Activated naive CD8-positive, alpha-beta T cell (primary cell): ENCODE results near the gene WSCD2.

Experiments
- H3K27ac Mint-ChIP-seq: one replicate; pipeline ENCODE4 v1.8.0; 2021; ENCODE audit warnings: mixed read lengths
- H3K27me3 Mint-ChIP-seq: one replicate; pipeline ENCODE4 v1.8.0; 2021; ENCODE audit warnings: mixed read lengths
- H3K36me3 Mint-ChIP-seq: one replicate; pipeline ENCODE4 v1.8.0; 2021; ENCODE audit warnings: mixed read lengths
- H3K4me1 Mint-ChIP-seq: one replicate; pipeline ENCODE4 v1.8.0; 2021; ENCODE audit warnings: low read depth, mixed read lengths
- H3K4me3 Mint-ChIP-seq: one replicate; pipeline ENCODE4 v1.8.0; 2021; ENCODE audit warnings: mild to moderate bottlenecking, mixed read lengths
- H3K9me3 Mint-ChIP-seq: one replicate; pipeline ENCODE4 v1.8.0; 2021; ENCODE audit warnings: low read depth, mixed read lengths

Gene WSCD2

GRCh38 chr12:108117163-108117849, 11.8 kb upstream of the WSCD2 start:
- peaks cover 32% of the 10 kb centered on the region for H3K27me3 Mint-ChIP-seq
- no peaks in the 10 kb centered on the region for H3K4me1 Mint-ChIP-seq
- no peaks in the 10 kb centered on the region for H3K9me3 Mint-ChIP-seq
- H3K27ac Mint-ChIP-seq, result no peak overlapping the region
- H3K36me3 Mint-ChIP-seq, result no peaks in the 10 kb centered on the region
- H3K4me3 Mint-ChIP-seq, result no peak overlapping the region

GRCh38 chr12:108117902-108118301, 11.2 kb upstream of the WSCD2 start:
- H3K27me3 Mint-ChIP-seq, result peaks cover 34% of the 10 kb centered on the region
- no peak overlapping the region for H3K27ac Mint-ChIP-seq
- H3K9me3 Mint-ChIP-seq, result no peaks in the 10 kb centered on the region
- no peak overlapping the region for H3K4me3 Mint-ChIP-seq
- no peaks in the 10 kb centered on the region for H3K36me3 Mint-ChIP-seq
- H3K4me1 Mint-ChIP-seq, result no peaks in the 10 kb centered on the region

DNA sequence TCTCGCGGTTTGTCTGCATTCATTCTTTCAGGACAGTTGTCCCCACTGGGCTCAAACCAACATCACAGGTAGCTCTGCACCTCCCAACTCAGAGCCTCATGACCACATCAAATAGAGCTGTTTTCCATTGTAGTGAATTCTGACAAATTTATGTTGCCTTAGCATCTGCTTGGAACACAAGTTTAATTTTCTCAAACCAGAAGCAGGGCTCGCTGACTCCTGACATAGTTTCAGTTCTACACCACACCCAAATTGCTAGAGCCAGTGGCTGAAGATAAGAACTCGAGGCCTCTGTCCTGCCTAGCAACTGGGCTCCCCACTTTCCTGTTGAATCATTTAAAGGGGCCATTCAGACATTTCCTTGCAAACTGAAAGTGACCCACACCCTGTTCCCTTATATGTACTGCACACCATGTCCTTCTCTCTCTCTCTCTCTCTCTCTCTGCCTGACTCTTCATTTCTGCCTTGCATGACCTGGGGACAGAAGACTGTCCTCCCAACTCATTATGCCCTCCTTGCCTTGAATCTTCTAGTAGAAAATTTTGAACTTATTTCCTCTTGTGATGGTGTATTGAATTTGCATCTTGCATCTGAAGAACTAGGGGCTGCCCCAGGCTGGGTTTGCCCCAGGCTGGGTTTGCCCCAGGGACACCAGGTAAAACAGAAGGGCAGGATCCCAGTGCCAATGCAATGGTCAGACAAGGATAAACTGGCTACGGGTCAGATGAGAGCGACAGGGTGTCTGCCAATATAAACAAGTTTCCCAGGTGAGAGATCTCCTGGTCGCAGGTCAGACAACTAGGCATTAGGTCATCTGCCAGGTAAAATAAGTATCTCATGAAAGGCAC, 9.7 kb upstream of the WSCD2 start:
- H3K4me3 Mint-ChIP-seq, result no peak overlapping the region
- H3K4me1 Mint-ChIP-seq, result no peaks in the 10 kb centered on the region
- H3K27me3 Mint-ChIP-seq, result peaks cover 34% of the 10 kb centered on the region
- H3K36me3 Mint-ChIP-seq, result no peaks in the 10 kb centered on the region
- H3K27ac Mint-ChIP-seq, result no peak overlapping the region
- H3K9me3 Mint-ChIP-seq, result no peaks in the 10 kb centered on the region

GRCh38 chr12:108119974-108120862, 8.9 kb upstream of the WSCD2 start:
- Mint-ChIP-seq H3K9me3 (no peaks in the 10 kb centered on the region), H3K4me3 (no peak overlapping the region), H3K27ac (no peak overlapping the region), H3K36me3 (no peaks in the 10 kb centered on the region), H3K4me1 (no peaks in the 10 kb centered on the region), H3K27me3 (peaks cover 32% of the 10 kb centered on the region)

GRCh38 chr12:108120863-108121165, 8.3 kb upstream of the WSCD2 start:
- no peaks in the 10 kb centered on the region for H3K9me3 Mint-ChIP-seq
- peaks cover 30% of the 10 kb centered on the region for H3K27me3 Mint-ChIP-seq
- H3K27ac Mint-ChIP-seq, result no peak overlapping the region
- H3K4me3 Mint-ChIP-seq, result no peak overlapping the region
- H3K4me1 Mint-ChIP-seq, result no peaks in the 10 kb centered on the region
- H3K36me3 Mint-ChIP-seq, result no peaks in the 10 kb centered on the region

DNA sequence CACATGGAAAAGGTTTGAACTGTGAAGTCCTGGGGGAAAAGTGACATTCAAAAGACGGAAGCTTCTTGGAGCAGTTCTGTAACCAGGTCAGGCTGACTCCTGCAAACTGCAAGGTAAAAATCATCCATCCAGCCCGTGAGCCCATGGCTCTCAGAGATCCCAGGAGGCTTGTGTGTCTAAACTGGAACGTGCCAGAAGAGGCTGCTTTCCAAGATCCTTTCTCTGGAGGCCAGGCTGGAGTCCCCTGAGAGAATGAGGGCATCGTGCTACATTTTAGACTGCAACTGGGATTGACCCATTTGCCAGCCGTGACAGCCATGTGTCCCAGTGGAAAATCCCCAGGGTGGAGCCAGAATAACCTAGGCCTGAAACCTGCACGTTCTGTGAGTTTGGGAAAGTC, 7.8 kb upstream of the WSCD2 start:
- peaks cover 26% of the 10 kb centered on the region for H3K27me3 Mint-ChIP-seq
- no peak overlapping the region for H3K4me3 Mint-ChIP-seq
- H3K27ac Mint-ChIP-seq, result no peak overlapping the region
- H3K36me3 Mint-ChIP-seq, result no peaks in the 10 kb centered on the region
- H3K9me3 Mint-ChIP-seq, result no peaks in the 10 kb centered on the region
- no peaks in the 10 kb centered on the region for H3K4me1 Mint-ChIP-seq

GRCh38 chr12:108121728-108122471, 7.2 kb upstream of the WSCD2 start:
- Mint-ChIP-seq H3K27ac (no peak overlapping the region), H3K27me3 (peaks cover 26% of the 10 kb centered on the region), H3K36me3 (no peaks in the 10 kb centered on the region), H3K4me3 (no peak overlapping the region), H3K9me3 (no peaks in the 10 kb centered on the region), H3K4me1 (no peaks in the 10 kb centered on the region)

DNA sequence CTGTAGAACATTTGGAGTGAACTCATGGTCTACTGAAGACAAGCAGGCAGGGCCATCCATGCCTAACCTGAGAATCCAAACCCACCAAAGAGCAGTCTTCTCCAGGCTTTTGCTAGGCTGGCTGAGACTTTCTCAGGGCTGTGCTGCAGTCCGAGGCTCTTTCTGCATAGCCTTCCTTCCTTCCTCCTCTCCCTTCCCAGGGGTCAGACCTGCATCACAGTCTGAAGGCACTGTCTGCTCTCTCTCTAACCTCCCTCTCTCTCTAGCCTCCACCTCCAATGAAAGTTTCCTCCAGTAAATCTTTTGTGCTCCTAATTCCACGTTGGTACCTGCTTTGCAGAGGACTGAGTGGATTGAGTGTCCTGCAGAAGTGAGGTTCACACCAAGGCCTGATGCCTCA, 6.4 kb upstream of the WSCD2 start:
- Mint-ChIP-seq H3K9me3 (no peaks in the 10 kb centered on the region), H3K36me3 (no peaks in the 10 kb centered on the region), H3K27me3 (peaks cover 29% of the 10 kb centered on the region), H3K4me1 (no peaks in the 10 kb centered on the region), H3K27ac (no peak overlapping the region), H3K4me3 (no peak overlapping the region)

- Mint-ChIP-seq H3K9me3 (no peaks in the 10 kb centered on the region), H3K36me3 (no peaks in the 10 kb centered on the region), H3K4me1 (peaks cover 2% of the 10 kb centered on the region), H3K4me3 (no peak overlapping the region), H3K27me3 (peaks cover 31% of the 10 kb centered on the region), H3K27ac (no peak overlapping the region)
These were observed 5.7 kb upstream of the WSCD2 start for GRCh38 chr12:108123402-108123801.

GRCh38 chr12:108125073-108125472, 4.0 kb upstream of the WSCD2 start:
- H3K27ac Mint-ChIP-seq, result no peak overlapping the region
- H3K9me3 Mint-ChIP-seq, result no peaks in the 10 kb centered on the region
- peaks cover 5% of the 10 kb centered on the region for H3K4me1 Mint-ChIP-seq
- H3K4me3 Mint-ChIP-seq, result no peak overlapping the region
- no peaks in the 10 kb centered on the region for H3K36me3 Mint-ChIP-seq
- peaks cover 29% of the 10 kb centered on the region for H3K27me3 Mint-ChIP-seq

DNA sequence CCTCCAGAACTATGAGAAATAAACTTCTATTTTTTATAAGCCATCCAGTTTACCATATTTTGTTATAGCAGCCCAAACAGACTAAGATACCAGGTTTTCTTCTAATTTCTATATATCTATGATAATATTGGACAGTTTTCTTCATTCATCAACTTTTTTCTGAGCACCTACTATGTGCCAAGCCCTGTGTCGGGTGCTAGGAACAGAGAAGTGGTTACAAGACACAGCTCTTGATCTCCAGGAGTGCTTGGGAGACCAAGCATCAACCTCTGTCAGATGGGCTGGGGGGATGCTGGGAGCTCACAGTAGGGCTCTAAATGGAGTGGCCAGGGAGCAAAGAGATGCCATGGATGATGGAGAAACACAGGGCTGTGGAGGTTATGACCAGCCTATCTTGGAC, 2.9 kb upstream of the WSCD2 start:
- Mint-ChIP-seq H3K27me3 (peaks cover 20% of the 10 kb centered on the region), H3K27ac (no peak overlapping the region), H3K36me3 (no peaks in the 10 kb centered on the region), H3K4me3 (no peak overlapping the region), H3K9me3 (no peaks in the 10 kb centered on the region), H3K4me1 (peaks cover 5% of the 10 kb centered on the region)

DNA sequence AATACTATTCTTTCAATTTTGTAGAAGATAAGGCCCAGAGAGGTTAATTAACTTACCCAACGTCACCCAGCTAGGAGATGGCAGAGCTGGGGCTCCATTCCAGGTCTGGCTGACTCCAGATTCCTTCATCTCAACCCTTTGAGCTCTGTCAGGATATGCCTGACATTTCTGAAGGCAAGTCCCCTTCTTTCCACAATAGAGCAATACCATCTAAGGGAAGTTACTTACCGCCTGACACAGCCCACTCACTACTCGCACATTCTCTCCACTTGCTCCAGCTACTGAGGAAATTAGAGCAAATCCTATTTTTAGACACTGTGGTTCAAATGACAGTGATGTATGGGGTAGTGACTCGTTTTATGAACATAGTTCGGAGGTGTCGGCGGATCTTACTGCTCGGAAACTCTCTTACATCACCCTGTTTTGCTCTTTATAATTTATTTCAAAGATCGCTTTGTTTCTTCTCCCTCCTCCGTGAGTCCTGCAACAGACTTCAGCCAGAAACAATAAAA, 2.0 kb upstream of the WSCD2 start:
- H3K27ac Mint-ChIP-seq, result no peak overlapping the region
- H3K27me3 Mint-ChIP-seq, result peaks cover 22% of the 10 kb centered on the region
- H3K4me3 Mint-ChIP-seq, result no peak overlapping the region
- no peaks in the 10 kb centered on the region for H3K9me3 Mint-ChIP-seq
- H3K4me1 Mint-ChIP-seq, result peaks cover 5% of the 10 kb centered on the region
- no peaks in the 10 kb centered on the region for H3K36me3 Mint-ChIP-seq

DNA sequence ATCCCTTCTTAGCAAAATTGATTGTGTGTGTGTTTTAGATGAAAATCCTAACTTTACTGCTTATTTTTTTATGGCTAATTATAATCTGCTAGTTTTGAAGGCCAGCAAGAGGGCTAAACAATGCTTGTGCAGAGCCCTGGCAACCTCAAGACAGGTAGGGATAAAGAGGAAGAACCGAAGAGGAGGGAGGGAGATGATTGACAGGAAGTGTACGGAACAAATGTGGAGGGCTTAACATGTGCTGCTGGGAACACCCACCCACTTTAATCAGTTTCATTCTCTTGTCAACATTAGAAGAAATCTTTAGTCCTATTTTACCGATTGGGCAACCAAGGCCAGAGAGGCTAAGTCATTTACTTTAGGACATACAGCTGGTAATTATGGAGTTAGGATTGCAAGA, 1.4 kb upstream of the WSCD2 start:
- H3K36me3 Mint-ChIP-seq, result no peaks in the 10 kb centered on the region
- peaks cover 5% of the 10 kb centered on the region for H3K4me1 Mint-ChIP-seq
- H3K4me3 Mint-ChIP-seq, result no peak overlapping the region
- peaks cover 25% of the 10 kb centered on the region for H3K27me3 Mint-ChIP-seq
- no peak overlapping the region for H3K27ac Mint-ChIP-seq
- H3K9me3 Mint-ChIP-seq, result no peaks in the 10 kb centered on the region

DNA sequence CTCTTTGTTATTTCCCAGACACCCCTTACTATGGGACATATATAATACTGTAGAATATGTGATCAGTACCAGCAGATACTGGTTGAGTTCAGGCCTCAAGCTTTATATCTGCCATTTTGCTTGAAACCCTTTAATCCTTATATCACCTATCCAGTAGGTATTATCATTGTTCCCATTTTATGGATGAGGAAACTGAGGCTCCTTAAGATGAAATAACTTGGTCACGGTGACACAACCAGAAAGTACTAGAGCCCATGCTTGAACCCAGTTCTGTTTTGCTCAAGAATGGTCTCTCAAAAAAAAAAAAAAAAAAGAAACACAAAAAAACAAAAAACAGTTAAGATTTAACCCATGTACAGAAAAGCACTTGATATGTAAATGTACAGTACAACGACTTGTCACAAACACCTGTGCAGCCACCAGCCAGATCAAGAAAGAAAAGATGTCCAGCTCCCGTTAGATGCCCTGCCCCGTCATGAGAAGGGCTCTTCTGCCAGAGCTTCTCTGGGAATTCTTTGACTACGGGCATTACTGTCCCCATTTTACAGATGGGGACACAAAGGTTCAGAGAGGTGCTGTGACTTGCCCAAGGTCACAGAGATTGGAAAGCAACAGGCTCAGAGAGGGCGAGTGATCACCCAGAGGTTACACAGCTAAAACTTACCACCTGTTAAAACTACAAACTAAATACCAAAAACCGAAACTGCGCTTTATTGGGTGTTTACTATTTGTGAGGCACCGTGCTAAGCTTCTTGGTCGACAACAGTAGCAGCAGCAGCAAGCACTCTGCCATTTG, 669 bp upstream of the WSCD2 start:
- Mint-ChIP-seq H3K36me3 (no peaks in the 10 kb centered on the region), H3K27ac (no peak overlapping the region), H3K9me3 (no peaks in the 10 kb centered on the region), H3K4me1 (peaks cover 5% of the 10 kb centered on the region), H3K27me3 (peaks cover 29% of the 10 kb centered on the region), H3K4me3 (no peak overlapping the region)
